H9 (cell line): ENCODE results near the gene AKT1. TPM values are rescaled to one million over a fixed set of nuclear protein-coding genes. Genes with fewer than 3 reads are reported as not detected.

ENCODE experiments used
- DNase-seq: peaks from one replicate; pipeline ENCODE4 v3.0.0-alpha.2; 2017
- H2AFZ ChIP-seq: one replicate; pipeline ENCODE4 v1.6.1; 2013; ENCODE audit warnings: mild to moderate bottlenecking, low read length, control low read depth, moderate library complexity
- H2AK5ac ChIP-seq: 2 replicates; pipeline ENCODE4 v1.6.1; 2013; ENCODE audit warnings: low read length, control low read depth, mixed read lengths; ENCODE audit not compliant: insufficient read length
- H2BK120ac ChIP-seq: one replicate; pipeline ENCODE4 v1.6.1; 2013; ENCODE audit warnings: low read depth, mild to moderate bottlenecking, low read length, control low read depth, inconsistent platforms; ENCODE audit not compliant: poor library complexity, severe bottlenecking
- H2BK12ac ChIP-seq: 2 replicates; pipeline ENCODE4 v1.6.1; 2013; ENCODE audit warnings: low read length, control low read depth, mixed read lengths, low read depth; ENCODE audit not compliant: insufficient read length
- H2BK15ac ChIP-seq: 2 replicates; pipeline ENCODE4 v1.6.1; 2013; ENCODE audit warnings: low read depth, low read length, control low read depth
- H2BK20ac ChIP-seq: one replicate; pipeline ENCODE4 v1.6.1; 2013; ENCODE audit warnings: low read depth, mild to moderate bottlenecking, low read length, control low read depth, inconsistent platforms; ENCODE audit not compliant: poor library complexity, severe bottlenecking
- H2BK5ac ChIP-seq: 2 replicates; pipeline ENCODE4 v1.6.1; 2013; ENCODE audit warnings: low read length, control low read depth, mixed read lengths; ENCODE audit not compliant: insufficient read length
- H3K14ac ChIP-seq: 2 replicates; pipeline ENCODE4 v1.6.1; 2013; ENCODE audit warnings: low read length, control low read depth; ENCODE audit not compliant: insufficient read depth
- H3K18ac ChIP-seq: 2 replicates; pipeline ENCODE4 v1.6.1; 2013; ENCODE audit warnings: low read depth, mild to moderate bottlenecking, mixed read lengths, low read length, control low read depth; ENCODE audit not compliant: insufficient read length
- H3K23ac ChIP-seq: 2 replicates; pipeline ENCODE4 v1.6.1; 2013; ENCODE audit warnings: low read length, control low read depth, mixed read lengths, low read depth; ENCODE audit not compliant: insufficient read length
- H3K23me2 ChIP-seq: 2 replicates; pipeline ENCODE4 v1.6.1; 2013; ENCODE audit warnings: low read depth, mild to moderate bottlenecking, mixed read lengths, low read length, control low read depth; ENCODE audit not compliant: insufficient read length, poor library complexity, severe bottlenecking
- H3K27ac ChIP-seq: 2 replicates; pipeline ENCODE4 v1.5.1; 2013; ENCODE audit warnings: low read length, control low read depth, mixed read lengths, low read depth; ENCODE audit not compliant: insufficient read length
- H3K27me3 ChIP-seq: 2 replicates; pipeline ENCODE4 v1.6.1; 2013; ENCODE audit warnings: low read length, control low read depth, inconsistent platforms; ENCODE audit not compliant: insufficient read depth
- H3K4ac ChIP-seq: 2 replicates; pipeline ENCODE4 v1.6.1; 2013; ENCODE audit warnings: low read depth, mild to moderate bottlenecking, control low read depth, inconsistent platforms, low read length, moderate library complexity
- H3K4me1 ChIP-seq: 2 replicates; pipeline ENCODE4 v1.6.1; 2013; ENCODE audit warnings: low read length, control low read depth, inconsistent platforms; ENCODE audit not compliant: insufficient read depth
- H3K4me2 ChIP-seq: 2 replicates; pipeline ENCODE4 v1.6.1; 2013; ENCODE audit warnings: low read length, control low read depth, mixed read lengths; ENCODE audit not compliant: insufficient read length, insufficient read depth
- H3K56ac ChIP-seq: 2 replicates; pipeline ENCODE4 v1.6.1; 2013; ENCODE audit warnings: low read depth, mild to moderate bottlenecking, mixed read lengths, low read length, control low read depth; ENCODE audit not compliant: insufficient read length
- H3K79me1 ChIP-seq: 2 replicates; pipeline ENCODE4 v1.6.1; 2013; ENCODE audit warnings: low read depth, mild to moderate bottlenecking, moderate library complexity, low read length, control low read depth, inconsistent platforms; ENCODE audit not compliant: insufficient read depth, poor library complexity, severe bottlenecking
- H3K79me2 ChIP-seq: 2 replicates; pipeline ENCODE4 v1.6.1; 2013; ENCODE audit warnings: low read length, control low read depth, inconsistent platforms; ENCODE audit not compliant: insufficient read depth
- H3K9ac ChIP-seq: 2 replicates; pipeline ENCODE4 v1.6.1; 2013; ENCODE audit warnings: low read length, control low read depth, mixed read lengths; ENCODE audit not compliant: insufficient read length; ENCODE audit errors: extremely low read depth
- H3K9me3 ChIP-seq: one replicate; pipeline ENCODE4 v1.6.1; 2013; ENCODE audit warnings: low read depth, low read length, inconsistent platforms; ENCODE audit not compliant: control insufficient read depth
- H3T11ph ChIP-seq: one replicate; pipeline ENCODE4 v1.6.1; 2013; ENCODE audit warnings: mild to moderate bottlenecking, low read length, control low read depth, inconsistent platforms
- H4K20me1 ChIP-seq: one replicate; pipeline ENCODE4 v1.6.1; 2013; ENCODE audit not compliant: control insufficient read depth, insufficient read length, insufficient read depth
- H4K5ac ChIP-seq: 2 replicates; pipeline ENCODE4 v1.6.1; 2013; ENCODE audit warnings: low read depth, mild to moderate bottlenecking, mixed read lengths, low read length, control low read depth; ENCODE audit not compliant: insufficient read length
- H4K8ac ChIP-seq: replicated peaks from 2 replicates; pipeline ENCODE4 v1.6.1; 2013; ENCODE audit warnings: low read length, control low read depth, mixed read lengths, low read depth; ENCODE audit not compliant: insufficient read length
- H4K91ac ChIP-seq: 2 replicates; pipeline ENCODE4 v1.6.1; 2013; ENCODE audit warnings: low read depth, mild to moderate bottlenecking, moderate library complexity, mixed read lengths, low read length, control low read depth; ENCODE audit not compliant: insufficient read length
- H3K27ac Mint-ChIP-seq, 3 experiments: 2 replicates in 2 of 3; 3 replicates in 1 of 3; pipeline ENCODE4 v1.8.0; 2020 to 2021; ENCODE audit warnings: mixed read lengths in 3 of 3, mild to moderate bottlenecking in 1 of 3, moderate library complexity in 1 of 3
- H3K27me3 Mint-ChIP-seq: 2 replicates; pipeline ENCODE4 v1.8.0; 2021; ENCODE audit warnings: low read depth, mild to moderate bottlenecking, moderate library complexity, mixed read lengths
- H3K36me3 Mint-ChIP-seq, 3 experiments: 2 replicates in 2 of 3; 3 replicates in 1 of 3; pipeline ENCODE4 v1.8.0; 2020 to 2021; ENCODE audit warnings: low read depth in 3 of 3, mixed read lengths in 3 of 3; ENCODE audit not compliant: insufficient read depth in 1 of 3
- H3K4me1 Mint-ChIP-seq, 2 experiments: 2 replicates each; pipeline ENCODE4 v1.8.0; 2020; ENCODE audit warnings: mixed read lengths in 2 of 2
- H3K4me3 Mint-ChIP-seq, 2 experiments: 2 replicates in 1 of 2; 3 replicates in 1 of 2; pipeline ENCODE4 v1.8.0; 2020 to 2021; ENCODE audit warnings: mild to moderate bottlenecking in 2 of 2, mixed read lengths in 2 of 2, moderate library complexity in 1 of 2
- H3K9me3 Mint-ChIP-seq, 2 experiments: 2 replicates in 1 of 2; 3 replicates in 1 of 2; pipeline ENCODE4 v1.8.0; 2020; ENCODE audit warnings: mild to moderate bottlenecking in 2 of 2, mixed read lengths in 2 of 2, moderate library complexity in 1 of 2
- CTCF ChIP-seq: fragments of 200-600 bp; sonication (generic); conservative IDR thresholded peaks from 3 replicates; pipeline ENCODE4 v1.8.0; 2021; ENCODE audit warnings: antibody characterized with exemption, mild to moderate bottlenecking
- WGBS: extraction: QIAGEN DNeasy Blood & Tissue Kit; methylation state at CpG from one replicate; pipeline ENCODE4 v1.1.7; 2013; ENCODE audit warnings: missing lambda C conversion rate, low lambda C conversion rate, mixed read lengths; ENCODE audit not compliant: insufficient read length; ENCODE audit errors: extremely low coverage; 5-methylcytosine and 5-hydroxymethylcytosine counted together
- total RNA-seq: library from RNA; stranded (reverse); gene quantifications from 2 replicates; pipeline ENCODE4 v1.2.1, GENCODE V29; 2021

The AKT1 gene
- total RNA-seq, 1 experiment from 2014 or later, result 101 TPM

- Mint-ChIP-seq H3K36me3 (no peaks in the 10 kb centered on the region; a peak in 1 of 7 replicates), H3K9me3 (peaks cover 4 to 5% of the 10 kb centered on the region in 2 experiments; a peak in 4 of 5 replicates), H3K4me3 (no peak overlapping the region), H3K27ac (no peak overlapping the region), H3K27me3 (peaks cover 21% of the 10 kb centered on the region), H3K4me1 (no peaks in the 10 kb centered on the region)
- no peaks in the 10 kb centered on the region for H3K27me3 ChIP-seq
- TF ChIP-seq CTCF, result no peak
- no peaks in the 10 kb centered on the region for H3K9me3 ChIP-seq
- H3K79me1 ChIP-seq, result no peaks in the 10 kb centered on the region
- H3K23me2 ChIP-seq, result no peaks in the 10 kb centered on the region
- H2BK120ac ChIP-seq, result no peak overlapping the region
- no peaks in the 10 kb centered on the region for H3K4me1 ChIP-seq
- no peak overlapping the region for H2AK5ac ChIP-seq
- no peaks in the 10 kb centered on the region for H3K79me2 ChIP-seq
- no peak overlapping the region for H4K5ac ChIP-seq
- H2BK12ac ChIP-seq, result no peak overlapping the region
- H2AFZ ChIP-seq, result no peak overlapping the region
- no peak overlapping the region for H3K14ac ChIP-seq
- no peak overlapping the region for H3K4me2 ChIP-seq
- no CpG with 5 or more reads among the region's 6 CpGs for WGBS
- no peak overlapping the region for H3K18ac ChIP-seq
- DNase-seq, result no peak
- no peak overlapping the region for H3T11ph ChIP-seq
- no peak overlapping the region for H2BK5ac ChIP-seq
- no peak overlapping the region for H3K4ac ChIP-seq
- no peak overlapping the region for H2BK20ac ChIP-seq
- no peaks in the 10 kb centered on the region for H4K20me1 ChIP-seq
- no peak overlapping the region for H3K9ac ChIP-seq
- no peak overlapping the region for H3K23ac ChIP-seq
- no peak overlapping the region for H3K27ac ChIP-seq
- H4K91ac ChIP-seq, result no peak overlapping the region
- H3K56ac ChIP-seq, result no peak overlapping the region
- no peak overlapping the region for H2BK15ac ChIP-seq
- no peak overlapping the region for H4K8ac ChIP-seq
These were observed 12.9 kb upstream of the AKT1 start for GRCh38 chr14:104808456-104808855.
